Stimulated activated CD8-positive, alpha-beta memory T cell treated with anti-CD3 and anti-CD28 coated beads, Interleukin-7, amount 100 ng/mL, for 24 hours (primary cell): ENCODE data around the gene CHST12.
"Not testable (repeated sequence)": the region's sequence is repeated elsewhere in the genome, so short reads cannot be mapped to it uniquely, and the experiment has no call there.

Source experiments
- DNase-seq: peaks from one replicate; pipeline ENCODE4 v3.0.0-alpha.2; 2020; ENCODE audit warnings: low read depth

The CHST12 gene

GRCh38 chr7:2403014-2403717 lies at the start of gene CHST12:
Gene CHST12 (plus strand): TSS chr7:2403611. CDS start chr7:2432640, 29,029 bp downstream.
- DNase-seq = peak; percentile 80

- peak; percentile 82 for DNase-seq
Observed at GRCh38 chr7:2353936-2354185, 49.5 kb upstream of the CHST12 start.

- peak; percentile 63 for DNase-seq
Observed at GRCh38 chr7:2354186-2354938, 49.0 kb upstream of the CHST12 start, which contains the start of gene EIF3B. Gene EIF3B (plus strand): TSS chr7:2354827. CDS start chr7:2354922, 95 bp downstream.

- DNase-seq = no peak
Observed at GRCh38 chr7:2354939-2355704, 48.3 kb upstream of the CHST12 start.

- DNase-seq = no peak
Observed at GRCh38 chr7:2355705-2356008, 47.8 kb upstream of the CHST12 start.

GRCh38 chr7:2357165-2357564 lies 46.2 kb upstream of the CHST12 start:
- DNase-seq = no peak

GRCh38 chr7:2357571-2357970 lies 45.8 kb upstream of the CHST12 start:
- no peak for DNase-seq

GRCh38 chr7:2358968-2359527 lies 44.4 kb upstream of the CHST12 start:
- DNase-seq = no peak

- no peak for DNase-seq
Observed at GRCh38 chr7:2359610-2360009, 43.8 kb upstream of the CHST12 start.

GRCh38 chr7:2360796-2361195 lies 42.6 kb upstream of the CHST12 start:
- no peak for DNase-seq

GRCh38 chr7:2362385-2363088 lies 40.9 kb upstream of the CHST12 start:
- no peak for DNase-seq

GRCh38 chr7:2369139-2369538 lies 34.3 kb upstream of the CHST12 start:
- no peak for DNase-seq

GRCh38 chr7:2371329-2371728 lies 32.1 kb upstream of the CHST12 start:
- DNase-seq = no peak

GRCh38 chr7:2372724-2373123 lies 30.7 kb upstream of the CHST12 start:
- DNase-seq = no peak

- DNase-seq = no peak
Observed at GRCh38 chr7:2373124-2373556, 30.3 kb upstream of the CHST12 start.

GRCh38 chr7:2373646-2374045 lies 29.8 kb upstream of the CHST12 start:
- no peak for DNase-seq

- DNase-seq = no peak
Observed at GRCh38 chr7:2374401-2374800, 29.0 kb upstream of the CHST12 start.

GRCh38 chr7:2374830-2375728 lies 28.3 kb upstream of the CHST12 start:
- DNase-seq = no peak

- DNase-seq = no peak
Observed at GRCh38 chr7:2376351-2377154, 26.9 kb upstream of the CHST12 start.

- not testable (repeated sequence) for DNase-seq
Observed at GRCh38 chr7:2377492-2377891, 25.9 kb upstream of the CHST12 start.
